OCI-LY3 (cell line): ENCODE results near the gene ZNF728.

ENCODE experiments used
- CTCF ChIP-seq: fragments of 200-600, 300-600 bp; sonication (generic); IDR thresholded peaks from 2 replicates; pipeline ENCODE4 v1.5.1; 2014; ENCODE audit warnings: antibody characterized with exemption, low read length, low read depth
- EZH2phosphoT487 ChIP-seq: fragments of 200-600 bp; shearing (Covaris generic); IDR thresholded peaks from 2 replicates; pipeline ENCODE4 v1.6.1; 2018; ENCODE audit warnings: antibody characterized with exemption, mixed run types, low read depth

GRCh38 chr19:23015660-23016059, 12.7 kb upstream of the ZNF728 start:
- TF ChIP-seq CTCF = no peak
- TF ChIP-seq EZH2phosphoT487 = no peak
